HEK293 (cell line): ENCODE measurements around the gene ENDOD1.

Experiments used
- EGR2 ChIP-seq: fragments of 450-650 bp; formaldehyde crosslinking; IDR thresholded peaks from 2 replicates; pipeline ENCODE4 v1.5.1; 2016; ENCODE audit warnings: low read depth, missing biosample characterization, missing genetic modification characterization
- FEZF1 ChIP-seq: fragments of 450-650 bp; formaldehyde crosslinking; IDR thresholded peaks from 2 replicates; pipeline ENCODE4 v1.5.1; 2016; ENCODE audit warnings: missing biosample characterization, missing genetic modification characterization
- GFI1B ChIP-seq: fragments of 450-650 bp; formaldehyde crosslinking; IDR thresholded peaks from 2 replicates; pipeline ENCODE4 v1.5.1; 2016; ENCODE audit warnings: missing biosample characterization, missing genetic modification characterization
- GLIS1 ChIP-seq: fragments of 450-650 bp; formaldehyde crosslinking; IDR thresholded peaks from 2 replicates; pipeline ENCODE4 v1.5.1; 2016; ENCODE audit warnings: missing biosample characterization, missing genetic modification characterization
- KLF1 ChIP-seq: fragments of 450-650 bp; formaldehyde crosslinking; IDR thresholded peaks from 2 replicates; pipeline ENCODE4 v1.5.1; 2016; ENCODE audit warnings: missing biosample characterization, missing genetic modification characterization
- KLF10 ChIP-seq: fragments of 450-650 bp; IDR thresholded peaks from 2 replicates; pipeline ENCODE4 v1.5.1; 2018; ENCODE audit warnings: missing biosample characterization, mild to moderate bottlenecking, missing genetic modification characterization
- KLF16 ChIP-seq: fragments of 450-650 bp; formaldehyde crosslinking; IDR thresholded peaks from 2 replicates; pipeline ENCODE4 v1.5.1; 2017; ENCODE audit warnings: missing biosample characterization, missing genetic modification characterization
- PRDM10 ChIP-seq: fragments of 450-650 bp; formaldehyde crosslinking; IDR thresholded peaks from 2 replicates; pipeline ENCODE4 v1.5.1; 2016; ENCODE audit warnings: missing biosample characterization, missing genetic modification characterization
- SP7 ChIP-seq: fragments of 450-650 bp; formaldehyde crosslinking; IDR thresholded peaks from 2 replicates; pipeline ENCODE4 v1.5.1; 2016; ENCODE audit warnings: missing biosample characterization, missing genetic modification characterization
- TRIM28 ChIP-seq: IDR thresholded peaks from 2 replicates; pipeline ENCODE4 v1.6.1; 2011; ENCODE audit warnings: low read length, control low read depth, borderline replicate concordance
- ZEB2 ChIP-seq: fragments of 450-650 bp; formaldehyde crosslinking; IDR thresholded peaks from 2 replicates; pipeline ENCODE4 v1.5.1; 2016; ENCODE audit warnings: missing biosample characterization, missing genetic modification characterization
- ZFHX2 ChIP-seq: fragments of 450-650 bp; formaldehyde crosslinking; conservative IDR thresholded peaks from 2 replicates; pipeline ENCODE4 v1.5.1; 2016; ENCODE audit warnings: missing biosample characterization, missing genetic modification characterization
- ZFP3 ChIP-seq: fragments of 450-650 bp; formaldehyde crosslinking; IDR thresholded peaks from 2 replicates; pipeline ENCODE4 v1.5.1; 2016; ENCODE audit warnings: low read depth, missing biosample characterization, missing genetic modification characterization
- ZFP41 ChIP-seq: fragments of 450-650 bp; formaldehyde crosslinking; IDR thresholded peaks from 2 replicates; pipeline ENCODE4 v1.5.1; 2016; ENCODE audit warnings: missing biosample characterization, missing genetic modification characterization, borderline replicate concordance
- ZNF157 ChIP-seq: fragments of 450-650 bp; formaldehyde crosslinking; IDR thresholded peaks from 2 replicates; pipeline ENCODE4 v1.5.1; 2016; ENCODE audit warnings: missing biosample characterization, missing genetic modification characterization
- ZNF544 ChIP-seq: fragments of 450-650 bp; formaldehyde crosslinking; IDR thresholded peaks from 2 replicates; pipeline ENCODE4 v1.5.0; 2017; ENCODE audit warnings: missing biosample characterization, missing genetic modification characterization
- ZNF548 ChIP-seq: fragments of 450-650 bp; formaldehyde crosslinking; IDR thresholded peaks from 2 replicates; pipeline ENCODE4 v1.5.1; 2016; ENCODE audit warnings: missing biosample characterization, missing genetic modification characterization
- ZNF555 ChIP-seq: fragments of 450-650 bp; formaldehyde crosslinking; conservative IDR thresholded peaks from 2 replicates; pipeline ENCODE4 v1.5.1; 2017; ENCODE audit warnings: missing biosample characterization, mild to moderate bottlenecking, missing genetic modification characterization, inconsistent platforms
- ZNF560 ChIP-seq: fragments of 450-650 bp; formaldehyde crosslinking; IDR thresholded peaks from 2 replicates; pipeline ENCODE4 v1.5.1; 2017; ENCODE audit warnings: missing biosample characterization, missing genetic modification characterization, borderline replicate concordance
- ZNF600 ChIP-seq: fragments of 450-650 bp; formaldehyde crosslinking; IDR thresholded peaks from 2 replicates; pipeline ENCODE4 v1.5.1; 2016; ENCODE audit warnings: missing biosample characterization, missing genetic modification characterization
- ZNF629 ChIP-seq: fragments of 450-650 bp; formaldehyde crosslinking; IDR thresholded peaks from 2 replicates; pipeline ENCODE4 v1.5.1; 2017; ENCODE audit warnings: missing biosample characterization, missing genetic modification characterization
- ZNF639 ChIP-seq: fragments of 450-650 bp; formaldehyde crosslinking; IDR thresholded peaks from 2 replicates; pipeline ENCODE4 v1.5.1; 2016; ENCODE audit warnings: missing biosample characterization, missing genetic modification characterization
- ZNF776 ChIP-seq: fragments of 450-650 bp; formaldehyde crosslinking; IDR thresholded peaks from 2 replicates; pipeline ENCODE4 v1.5.0; 2017; ENCODE audit warnings: missing biosample characterization, missing genetic modification characterization, borderline replicate concordance
- ZNF785 ChIP-seq: fragments of 450-650 bp; formaldehyde crosslinking; IDR thresholded peaks from 2 replicates; pipeline ENCODE4 v1.5.1; 2016; ENCODE audit warnings: missing biosample characterization, missing genetic modification characterization
- ZNF791 ChIP-seq: fragments of 450-650 bp; formaldehyde crosslinking; IDR thresholded peaks from 2 replicates; pipeline ENCODE4 v1.5.1; 2016; ENCODE audit warnings: missing biosample characterization, missing genetic modification characterization
- ZXDB ChIP-seq: fragments of 450-650 bp; formaldehyde crosslinking; IDR thresholded peaks from 2 replicates; pipeline ENCODE4 v1.5.1; 2016; ENCODE audit warnings: missing biosample characterization, missing genetic modification characterization
- TF ChIP-seq, protein P1 (sequence below): fragments of 450-650 bp; formaldehyde crosslinking; IDR thresholded peaks from 2 replicates; pipeline ENCODE4 v1.5.1; 2016; ENCODE audit warnings: missing biosample characterization, missing genetic modification characterization
- TF ChIP-seq, protein P2 (sequence below): fragments of 450-650 bp; formaldehyde crosslinking; optimal IDR thresholded peaks from 2 replicates; pipeline ENCODE3; 2016; ENCODE audit warnings: missing biosample characterization, mild to moderate bottlenecking, missing genetic modification characterization
- TF ChIP-seq, protein P3 (sequence below): fragments of 450-650 bp; formaldehyde crosslinking; IDR thresholded peaks from 2 replicates; pipeline ENCODE4 v1.5.1; 2016; ENCODE audit warnings: missing biosample characterization, missing genetic modification characterization, borderline replicate concordance

The ENDOD1 gene

DNA sequence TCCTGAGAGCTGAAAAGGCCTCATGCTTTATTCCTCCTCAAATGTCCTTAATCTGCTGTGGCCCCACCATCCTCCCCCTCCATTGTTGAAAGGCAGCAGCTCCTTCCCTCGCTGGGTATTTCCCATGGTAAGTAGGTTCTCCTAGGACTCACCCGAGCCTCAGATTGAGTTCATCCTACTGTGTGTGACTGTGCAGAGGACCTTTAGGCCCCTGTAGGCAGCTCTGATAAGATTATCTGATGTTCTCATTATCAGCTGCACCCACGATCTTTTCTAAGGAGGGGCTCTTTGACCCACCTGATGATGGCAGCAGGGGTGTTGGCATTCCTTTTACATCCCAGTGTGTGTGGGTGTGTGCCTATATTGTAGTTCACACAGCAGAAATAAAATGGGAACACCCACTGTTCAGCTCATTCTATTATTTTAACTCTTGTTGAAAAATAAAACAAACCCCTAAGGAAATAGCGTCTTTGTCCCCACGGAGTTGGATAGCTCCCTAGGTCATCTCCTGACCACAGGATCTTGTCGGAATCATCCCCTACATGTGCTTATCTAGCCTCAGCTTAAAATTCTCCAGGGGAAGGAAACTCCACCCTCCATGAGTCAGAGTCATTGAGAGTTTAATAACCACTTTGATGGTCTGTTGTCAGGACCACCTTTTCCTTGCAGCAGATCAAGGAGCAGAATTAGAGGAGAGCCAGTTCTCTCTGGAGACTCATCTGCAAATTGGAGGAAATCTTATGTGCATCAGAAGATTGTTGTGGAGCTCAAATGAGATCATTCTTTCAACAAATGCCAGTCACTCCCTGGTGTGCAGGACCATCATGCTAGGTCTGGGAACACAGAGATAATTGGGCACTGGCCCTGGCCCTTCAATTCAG lies 19.3 kb downstream of the ENDOD1 start (continued):
- TF ChIP-seq, protein P1, sequence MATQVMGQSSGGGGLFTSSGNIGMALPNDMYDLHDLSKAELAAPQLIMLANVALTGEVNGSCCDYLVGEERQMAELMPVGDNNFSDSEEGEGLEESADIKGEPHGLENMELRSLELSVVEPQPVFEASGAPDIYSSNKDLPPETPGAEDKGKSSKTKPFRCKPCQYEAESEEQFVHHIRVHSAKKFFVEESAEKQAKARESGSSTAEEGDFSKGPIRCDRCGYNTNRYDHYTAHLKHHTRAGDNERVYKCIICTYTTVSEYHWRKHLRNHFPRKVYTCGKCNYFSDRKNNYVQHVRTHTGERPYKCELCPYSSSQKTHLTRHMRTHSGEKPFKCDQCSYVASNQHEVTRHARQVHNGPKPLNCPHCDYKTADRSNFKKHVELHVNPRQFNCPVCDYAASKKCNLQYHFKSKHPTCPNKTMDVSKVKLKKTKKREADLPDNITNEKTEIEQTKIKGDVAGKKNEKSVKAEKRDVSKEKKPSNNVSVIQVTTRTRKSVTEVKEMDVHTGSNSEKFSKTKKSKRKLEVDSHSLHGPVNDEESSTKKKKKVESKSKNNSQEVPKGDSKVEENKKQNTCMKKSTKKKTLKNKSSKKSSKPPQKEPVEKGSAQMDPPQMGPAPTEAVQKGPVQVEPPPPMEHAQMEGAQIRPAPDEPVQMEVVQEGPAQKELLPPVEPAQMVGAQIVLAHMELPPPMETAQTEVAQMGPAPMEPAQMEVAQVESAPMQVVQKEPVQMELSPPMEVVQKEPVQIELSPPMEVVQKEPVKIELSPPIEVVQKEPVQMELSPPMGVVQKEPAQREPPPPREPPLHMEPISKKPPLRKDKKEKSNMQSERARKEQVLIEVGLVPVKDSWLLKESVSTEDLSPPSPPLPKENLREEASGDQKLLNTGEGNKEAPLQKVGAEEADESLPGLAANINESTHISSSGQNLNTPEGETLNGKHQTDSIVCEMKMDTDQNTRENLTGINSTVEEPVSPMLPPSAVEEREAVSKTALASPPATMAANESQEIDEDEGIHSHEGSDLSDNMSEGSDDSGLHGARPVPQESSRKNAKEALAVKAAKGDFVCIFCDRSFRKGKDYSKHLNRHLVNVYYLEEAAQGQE (tag by site-specific recombination), result peak; percentile 57
- TF ChIP-seq PRDM10 (tag by site-specific recombination) (0 out of 2 replicates have a peak, but pooled peaks have one; percentile 50), ZNF548 (tag by site-specific recombination) (no peak), EGR2 (tag by site-specific recombination) (peak; percentile 88), ZNF560 (tag by site-specific recombination) (no peak), FEZF1 (peak; percentile 39; the same call in 1 of the 2 replicates), ZFP41 (tag by site-specific recombination) (no peak), KLF16 (tag by site-specific recombination) (no peak), KLF10 (tag by site-specific recombination) (peak; percentile 49; the same call in 1 of the 2 replicates), KLF1 (tag by site-specific recombination) (peak; percentile 74), ZNF555 (tag by site-specific recombination) (no peak), ZFHX2 (tag by site-specific recombination) (peak; percentile 94), ZNF157 (tag by site-specific recombination) (no peak), ZNF776 (tag by site-specific recombination) (no peak), ZEB2 (peak; percentile 35; the same call in 1 of the 2 replicates), SP7 (peak; percentile 94), ZXDB (tag by site-specific recombination) (peak; percentile 38; the same call in 1 of the 2 replicates), ZFP3 (tag by site-specific recombination) (no peak), GFI1B (tag by site-specific recombination) (no peak), ZNF544 (tag by site-specific recombination) (no peak), TRIM28 (0 out of 2 replicates have a peak, but pooled peaks have one; percentile 17), ZNF639 (tag by site-specific recombination) (no peak), ZNF600 (tag by site-specific recombination) (peak; percentile 92), ZNF629 (tag by site-specific recombination) (peak; percentile 60), ZNF785 (tag by site-specific recombination) (no peak), ZNF791 (no peak), GLIS1 (tag by site-specific recombination) (peak; percentile 68)
- TF ChIP-seq, protein P2, sequence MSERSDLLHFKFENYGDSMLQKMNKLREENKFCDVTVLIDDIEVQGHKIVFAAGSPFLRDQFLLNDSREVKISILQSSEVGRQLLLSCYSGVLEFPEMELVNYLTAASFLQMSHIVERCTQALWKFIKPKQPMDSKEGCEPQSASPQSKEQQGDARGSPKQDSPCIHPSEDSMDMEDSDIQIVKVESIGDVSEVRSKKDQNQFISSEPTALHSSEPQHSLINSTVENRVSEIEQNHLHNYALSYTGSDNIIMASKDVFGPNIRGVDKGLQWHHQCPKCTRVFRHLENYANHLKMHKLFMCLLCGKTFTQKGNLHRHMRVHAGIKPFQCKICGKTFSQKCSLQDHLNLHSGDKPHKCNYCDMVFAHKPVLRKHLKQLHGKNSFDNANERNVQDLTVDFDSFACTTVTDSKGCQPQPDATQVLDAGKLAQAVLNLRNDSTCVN (tag by site-specific recombination), result no peak
- TF ChIP-seq, protein P3, sequence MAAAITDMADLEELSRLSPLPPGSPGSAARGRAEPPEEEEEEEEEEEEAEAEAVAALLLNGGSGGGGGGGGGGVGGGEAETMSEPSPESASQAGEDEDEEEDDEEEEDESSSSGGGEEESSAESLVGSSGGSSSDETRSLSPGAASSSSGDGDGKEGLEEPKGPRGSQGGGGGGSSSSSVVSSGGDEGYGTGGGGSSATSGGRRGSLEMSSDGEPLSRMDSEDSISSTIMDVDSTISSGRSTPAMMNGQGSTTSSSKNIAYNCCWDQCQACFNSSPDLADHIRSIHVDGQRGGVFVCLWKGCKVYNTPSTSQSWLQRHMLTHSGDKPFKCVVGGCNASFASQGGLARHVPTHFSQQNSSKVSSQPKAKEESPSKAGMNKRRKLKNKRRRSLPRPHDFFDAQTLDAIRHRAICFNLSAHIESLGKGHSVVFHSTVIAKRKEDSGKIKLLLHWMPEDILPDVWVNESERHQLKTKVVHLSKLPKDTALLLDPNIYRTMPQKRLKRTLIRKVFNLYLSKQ (tag by site-specific recombination), result no peak
